Loucy (cell line): Measurements from ENCODE around the gene DLGAP1.

Source experiments
- H2AFZ ChIP-seq: fragments of 200-600 bp; sonication (generic); 2 replicates; pipeline ENCODE4 v1.6.0; 2016; ENCODE audit warnings: antibody characterized with exemption, mild to moderate bottlenecking, low read length, moderate library complexity
- H3F3A ChIP-seq: fragments of 200-600 bp; 2 replicates; pipeline ENCODE4 v1.6.0; 2016; ENCODE audit warnings: antibody characterized with exemption, low read depth, mild to moderate bottlenecking
- H3K27me3 ChIP-seq: fragments of 200-600 bp; sonication (generic); 2 replicates; pipeline ENCODE4 v1.6.1; 2014; ENCODE audit warnings: low read length, mild to moderate bottlenecking; ENCODE audit not compliant: insufficient read depth, poor library complexity, severe bottlenecking
- H3K36me3 ChIP-seq: fragments of 200-600 bp; sonication (generic); 2 replicates; pipeline ENCODE4 v1.6.1; 2016; ENCODE audit warnings: low read length; ENCODE audit not compliant: insufficient read depth
- H3K4me1 ChIP-seq: fragments of 200-600 bp; sonication (generic); 2 replicates; pipeline ENCODE4 v1.5.1; 2014; ENCODE audit warnings: low read length, mild to moderate bottlenecking; ENCODE audit not compliant: insufficient read depth, poor library complexity, severe bottlenecking
- H3K4me2 ChIP-seq: fragments of 200-600 bp; sonication (generic); 2 replicates; pipeline ENCODE4 v1.6.0; 2014; ENCODE audit warnings: antibody characterized with exemption, low read length, low read depth, mild to moderate bottlenecking; ENCODE audit not compliant: poor library complexity, severe bottlenecking
- H3K4me3 ChIP-seq: fragments of 200-600 bp; sonication (generic); 2 replicates; pipeline ENCODE4 v1.5.1; 2014; ENCODE audit warnings: low read length, mild to moderate bottlenecking, mixed read lengths; ENCODE audit not compliant: poor library complexity, severe bottlenecking
- H3K79me2 ChIP-seq: fragments of 200-600 bp; sonication (generic); 2 replicates; pipeline ENCODE4 v1.6.1; 2014; ENCODE audit warnings: low read length; ENCODE audit not compliant: insufficient read depth
- H3K9ac ChIP-seq: fragments of 200-600 bp; sonication (generic); 2 replicates; pipeline ENCODE4 v1.6.0; 2014; ENCODE audit warnings: mild to moderate bottlenecking, low read depth, low read length, moderate library complexity; ENCODE audit not compliant: poor library complexity, severe bottlenecking
- H3K9me2 ChIP-seq: fragments of 200-600 bp; sonication (generic); replicated peaks from 2 replicates; pipeline ENCODE4 v1.6.1; 2016; ENCODE audit warnings: low read depth, low read length, mixed read lengths
- H3K9me3 ChIP-seq: fragments of 200-600 bp; sonication (generic); 2 replicates; pipeline ENCODE4 v1.6.1; 2014; ENCODE audit warnings: mild to moderate bottlenecking, antibody characterized with exemption, low read length, low read depth; ENCODE audit not compliant: insufficient read depth
- H4K20me1 ChIP-seq: fragments of 200-600 bp; sonication (generic); 2 replicates; pipeline ENCODE4 v1.6.0; 2014; ENCODE audit warnings: antibody characterized with exemption, low read length, mild to moderate bottlenecking; ENCODE audit not compliant: insufficient read depth, poor library complexity, severe bottlenecking
- EZH2phosphoT487 ChIP-seq: fragments of 200-600 bp; IDR thresholded peaks from 2 replicates; pipeline ENCODE4 v1.6.1; 2018; ENCODE audit warnings: antibody characterized with exemption, mild to moderate bottlenecking, moderate library complexity, borderline replicate concordance
- TF ChIP-seq, protein P1 (sequence below): fragments of 200-600 bp; sonication (generic); conservative IDR thresholded peaks from 2 replicates; pipeline ENCODE4 v1.5.1; 2014; ENCODE audit warnings: mild to moderate bottlenecking, antibody characterized with exemption, low read length

The DLGAP1 gene

GRCh38 chr18:3592864-3593263 is 862.2 kb downstream of the DLGAP1 start:
- no peaks in the 10 kb centered on the region for H3K9me2 ChIP-seq
- TF ChIP-seq EZH2phosphoT487 = no peak
- TF ChIP-seq, protein P1, sequence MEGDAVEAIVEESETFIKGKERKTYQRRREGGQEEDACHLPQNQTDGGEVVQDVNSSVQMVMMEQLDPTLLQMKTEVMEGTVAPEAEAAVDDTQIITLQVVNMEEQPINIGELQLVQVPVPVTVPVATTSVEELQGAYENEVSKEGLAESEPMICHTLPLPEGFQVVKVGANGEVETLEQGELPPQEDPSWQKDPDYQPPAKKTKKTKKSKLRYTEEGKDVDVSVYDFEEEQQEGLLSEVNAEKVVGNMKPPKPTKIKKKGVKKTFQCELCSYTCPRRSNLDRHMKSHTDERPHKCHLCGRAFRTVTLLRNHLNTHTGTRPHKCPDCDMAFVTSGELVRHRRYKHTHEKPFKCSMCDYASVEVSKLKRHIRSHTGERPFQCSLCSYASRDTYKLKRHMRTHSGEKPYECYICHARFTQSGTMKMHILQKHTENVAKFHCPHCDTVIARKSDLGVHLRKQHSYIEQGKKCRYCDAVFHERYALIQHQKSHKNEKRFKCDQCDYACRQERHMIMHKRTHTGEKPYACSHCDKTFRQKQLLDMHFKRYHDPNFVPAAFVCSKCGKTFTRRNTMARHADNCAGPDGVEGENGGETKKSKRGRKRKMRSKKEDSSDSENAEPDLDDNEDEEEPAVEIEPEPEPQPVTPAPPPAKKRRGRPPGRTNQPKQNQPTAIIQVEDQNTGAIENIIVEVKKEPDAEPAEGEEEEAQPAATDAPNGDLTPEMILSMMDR = no peak
- H4K20me1 ChIP-seq = no peaks in the 10 kb centered on the region
- peak overlapping the region; percentile 75 for H3K9ac ChIP-seq
- H3K9me3 ChIP-seq = no peaks in the 10 kb centered on the region
- H3K79me2 ChIP-seq = no peaks in the 10 kb centered on the region
- peak overlapping the region; percentile 71 for H3K4me3 ChIP-seq
- H3K4me2 ChIP-seq = peak overlapping the region; percentile 89
- H3K27me3 ChIP-seq = no peaks in the 10 kb centered on the region
- H3F3A ChIP-seq = peaks cover 4% of the 10 kb centered on the region; the same call in 1 of the 2 replicates
- peaks cover 40% of the 10 kb centered on the region for H3K4me1 ChIP-seq
- H3K36me3 ChIP-seq = no peaks in the 10 kb centered on the region
- H2AFZ ChIP-seq = peak overlapping the region; percentile 95; the same call in 1 of the 2 replicates

GRCh38 chr18:3590096-3590630 is 864.9 kb downstream of the DLGAP1 start:
- H3K9ac ChIP-seq = no peak overlapping the region
- peaks cover 21% of the 10 kb centered on the region for H3K4me1 ChIP-seq
- H3K27me3 ChIP-seq = no peaks in the 10 kb centered on the region
- peaks cover 4% of the 10 kb centered on the region; the same call in 1 of the 2 replicates for H3F3A ChIP-seq
- H3K9me3 ChIP-seq = no peaks in the 10 kb centered on the region
- H3K36me3 ChIP-seq = no peaks in the 10 kb centered on the region
- TF ChIP-seq EZH2phosphoT487 = no peak
- TF ChIP-seq, protein P1 = no peak
- no peaks in the 10 kb centered on the region for H3K79me2 ChIP-seq
- H4K20me1 ChIP-seq = no peaks in the 10 kb centered on the region
- no peak overlapping the region for H3K4me3 ChIP-seq
- no peak overlapping the region for H3K4me2 ChIP-seq
- H2AFZ ChIP-seq = no peak overlapping the region
- H3K9me2 ChIP-seq = no peaks in the 10 kb centered on the region

DNA sequence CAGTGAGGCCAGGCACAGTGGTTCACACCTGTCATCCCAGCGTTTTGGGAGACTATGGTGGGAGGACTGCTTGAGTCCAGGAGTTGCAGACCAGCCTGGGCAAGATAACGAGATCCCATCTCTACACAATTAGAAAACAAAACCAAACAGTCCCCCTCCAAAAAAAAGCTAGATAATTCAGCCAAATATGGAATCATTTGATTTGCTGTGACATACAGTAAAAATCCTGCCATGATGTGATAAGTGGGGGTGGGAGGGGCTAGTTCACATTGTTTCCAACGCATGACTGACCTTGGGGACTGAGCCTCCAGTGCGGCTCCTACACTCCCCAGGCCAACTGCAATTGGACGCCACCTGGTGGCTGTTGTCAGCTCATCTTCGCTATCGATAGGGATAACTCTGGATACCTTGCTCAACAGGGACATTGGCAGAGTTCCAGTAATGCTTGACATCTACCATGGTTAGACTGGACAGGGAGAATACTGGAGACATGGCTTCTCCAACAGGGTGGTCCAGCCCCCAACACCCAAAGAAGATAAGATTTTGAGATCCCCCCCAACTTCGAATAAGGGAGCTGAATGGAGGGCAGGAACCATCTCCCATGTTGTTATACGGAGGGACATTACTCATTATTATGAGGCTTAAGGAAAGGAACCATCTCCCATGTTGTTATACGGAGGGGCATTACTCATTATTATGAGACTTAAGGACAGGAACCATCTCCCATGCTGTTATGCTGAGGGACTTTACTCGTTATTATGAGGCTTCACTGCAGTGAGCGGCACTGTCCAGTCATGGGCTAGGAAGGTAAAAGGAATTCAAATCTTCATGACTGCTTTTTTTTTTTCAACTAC is 869.2 kb downstream of the DLGAP1 start:
- Histone ChIP-seq H2AFZ (peak overlapping the region; percentile 59; the same call in 1 of the 2 replicates), H3K9ac (no peak overlapping the region), H3K4me1 (peaks cover 4% of the 10 kb centered on the region), H3K4me3 (no peak overlapping the region), H3K36me3 (no peaks in the 10 kb centered on the region), H3K9me3 (no peaks in the 10 kb centered on the region), H3F3A (no peaks in the 10 kb centered on the region), H3K79me2 (no peaks in the 10 kb centered on the region), H3K9me2 (no peaks in the 10 kb centered on the region), H3K4me2 (no peak overlapping the region), H4K20me1 (no peaks in the 10 kb centered on the region), H3K27me3 (no peaks in the 10 kb centered on the region)
- no peak for TF ChIP-seq EZH2phosphoT487
- TF ChIP-seq, protein P1 = peak; percentile 88
